DOHH2 (cell line): ENCODE results near the gene GPR89B.

Experiments
- H3F3A ChIP-seq: fragments of 200-600 bp; sonication (generic), shearing (Covaris generic); 2 replicates; pipeline ENCODE4 v1.6.0; 2016; ENCODE audit warnings: antibody characterized with exemption, mild to moderate bottlenecking; ENCODE audit not compliant: control insufficient read depth, insufficient read depth
- H3K27ac ChIP-seq: fragments of 200-600 bp; sonication (generic); 2 replicates; pipeline ENCODE4 v1.5.1; 2014; ENCODE audit warnings: low read depth, mild to moderate bottlenecking, low read length, moderate library complexity
- H3K27me3 ChIP-seq: fragments of 200-600 bp; sonication (generic); 2 replicates; pipeline ENCODE4 v1.6.1; 2014; ENCODE audit warnings: mild to moderate bottlenecking, low read length, mixed read lengths; ENCODE audit not compliant: control insufficient read depth
- H3K36me3 ChIP-seq: fragments of 200-600 bp; sonication (generic); 2 replicates; pipeline ENCODE4 v1.6.1; 2014; ENCODE audit warnings: mild to moderate bottlenecking, low read length, moderate library complexity, mixed read lengths; ENCODE audit not compliant: control insufficient read depth
- H3K4me1 ChIP-seq: fragments of 200-600 bp; sonication (generic); 2 replicates; pipeline ENCODE4 v1.6.1; 2014; ENCODE audit warnings: mild to moderate bottlenecking, low read length, mixed read lengths; ENCODE audit not compliant: control insufficient read depth
- H3K4me2 ChIP-seq: fragments of 200-600 bp; sonication (generic); 2 replicates; pipeline ENCODE4 v1.6.0; 2014; ENCODE audit warnings: mild to moderate bottlenecking, low read length, moderate library complexity
- H3K4me3 ChIP-seq: fragments of 200-600 bp; sonication (generic); 2 replicates; pipeline ENCODE4 v1.5.1; 2014; ENCODE audit warnings: mild to moderate bottlenecking, low read length, mixed read lengths
- H3K79me2 ChIP-seq: fragments of 200-600 bp; sonication (generic); 2 replicates; pipeline ENCODE4 v1.6.1; 2014; ENCODE audit warnings: mild to moderate bottlenecking, low read length, mixed read lengths; ENCODE audit not compliant: control insufficient read depth
- H3K9me2 ChIP-seq: fragments of 200-600 bp; sonication (generic); replicated peaks from 2 replicates; pipeline ENCODE4 v1.6.1; 2014; ENCODE audit warnings: mild to moderate bottlenecking, low read length, mixed read lengths; ENCODE audit not compliant: control insufficient read depth
- H3K9me3 ChIP-seq: fragments of 200-600 bp; sonication (generic); 2 replicates; pipeline ENCODE4 v1.6.1; 2014; ENCODE audit warnings: antibody characterized with exemption, low read length, mixed read lengths; ENCODE audit not compliant: control insufficient read depth, insufficient read depth
- H4K20me1 ChIP-seq: fragments of 200-600 bp; sonication (generic); 2 replicates; pipeline ENCODE4 v1.6.0; 2014; ENCODE audit warnings: low read depth, mild to moderate bottlenecking, antibody characterized with exemption, low read length, moderate library complexity; ENCODE audit not compliant: control insufficient read depth, insufficient read depth
- CTCF ChIP-seq: fragments of 200-600 bp; sonication (generic); IDR thresholded peaks from one replicate; pipeline ENCODE4 v1.5.1; 2014; ENCODE audit warnings: antibody characterized with exemption, mild to moderate bottlenecking, low read depth, low read length; ENCODE audit not compliant: poor library complexity, severe bottlenecking
- EZH2phosphoT487 ChIP-seq: fragments of 200-600 bp; sonication (generic); IDR thresholded peaks from 2 replicates; pipeline ENCODE4 v1.6.1; 2017; ENCODE audit warnings: borderline replicate concordance, mild to moderate bottlenecking, antibody characterized with exemption, low read length, moderate library complexity, mixed read lengths

GPR89B gene

GRCh38 chr1:147895123-147895522, 33.1 kb upstream of the GPR89B start:
- H3K9me2 ChIP-seq = no peaks in the 10 kb centered on the region
- no peaks in the 10 kb centered on the region for H4K20me1 ChIP-seq
- no peak overlapping the region for H3K4me3 ChIP-seq
- H3K4me1 ChIP-seq = no peaks in the 10 kb centered on the region
- no peaks in the 10 kb centered on the region for H3K79me2 ChIP-seq
- H3K4me2 ChIP-seq = no peak overlapping the region
- H3K27ac ChIP-seq = no peak overlapping the region
- no peaks in the 10 kb centered on the region for H3K27me3 ChIP-seq
- TF ChIP-seq EZH2phosphoT487 = no peak
- no peak for TF ChIP-seq CTCF
- no peaks in the 10 kb centered on the region for H3K36me3 ChIP-seq
- H3F3A ChIP-seq = no peaks in the 10 kb centered on the region
- no peaks in the 10 kb centered on the region for H3K9me3 ChIP-seq

GRCh38 chr1:147897029-147897752, 31.0 kb upstream of the GPR89B start:
- H3F3A ChIP-seq = no peaks in the 10 kb centered on the region

GRCh38 chr1:147897789-147898188, 30.4 kb upstream of the GPR89B start:
- Histone ChIP-seq H4K20me1 (no peaks in the 10 kb centered on the region), H3K4me1 (no peaks in the 10 kb centered on the region), H3F3A (no peaks in the 10 kb centered on the region), H3K9me3 (no peaks in the 10 kb centered on the region), H3K4me3 (no peak overlapping the region), H3K79me2 (no peaks in the 10 kb centered on the region), H3K27ac (no peak overlapping the region), H3K9me2 (no peaks in the 10 kb centered on the region), H3K27me3 (no peaks in the 10 kb centered on the region), H3K4me2 (no peak overlapping the region), H3K36me3 (no peaks in the 10 kb centered on the region)
- TF ChIP-seq EZH2phosphoT487 = no peak

More at GRCh38 chr1:147897029-147897752, 31.0 kb upstream of the GPR89B start:
- Histone ChIP-seq H3K4me1 (no peaks in the 10 kb centered on the region), H4K20me1 (no peaks in the 10 kb centered on the region), H3K27me3 (no peaks in the 10 kb centered on the region), H3K4me3 (no peak overlapping the region), H3K9me3 (no peaks in the 10 kb centered on the region), H3K36me3 (no peaks in the 10 kb centered on the region), H3K79me2 (no peaks in the 10 kb centered on the region), H3K27ac (no peak overlapping the region), H3K9me2 (no peaks in the 10 kb centered on the region), H3K4me2 (no peak overlapping the region)
- TF ChIP-seq EZH2phosphoT487 (no peak), CTCF (no peak)

GRCh38 chr1:147902253-147902845, 25.9 kb upstream of the GPR89B start, which contains the start of gene GJA8:
Gene GJA8 (plus strand): TSS chr1:147902795. CDS start chr1:147907956, 5,161 bp downstream.
- Histone ChIP-seq H3K36me3 (no peaks in the 10 kb centered on the region), H3K4me2 (no peak within 1 kb of the TSS), H3K9me3 (no peaks in the 10 kb centered on the region), H3K9me2 (no peaks in the 10 kb centered on the region), H3K27me3 (peaks cover 3% of the 10 kb centered on the region; the same call in 1 of the 2 replicates), H3K4me3 (no peak within 1 kb of the TSS), H3K79me2 (no peaks in the 10 kb centered on the region), H3K4me1 (no peaks in the 10 kb centered on the region), H4K20me1 (no peaks in the 10 kb centered on the region), H3F3A (no peaks in the 10 kb centered on the region), H3K27ac (no peak within 1 kb of the TSS)
- TF ChIP-seq CTCF = no peak
- no peak for TF ChIP-seq EZH2phosphoT487
